OCI-M2 (cell line): ENCODE data around the gene SSBP3.

ENCODE experiments used
- DNase-seq: peaks from one replicate; lab custom pipeline; 2025; ENCODE audit not compliant: unreplicated experiment; lab: John Stamatoyannopoulos, UW

Gene SSBP3

DNA sequence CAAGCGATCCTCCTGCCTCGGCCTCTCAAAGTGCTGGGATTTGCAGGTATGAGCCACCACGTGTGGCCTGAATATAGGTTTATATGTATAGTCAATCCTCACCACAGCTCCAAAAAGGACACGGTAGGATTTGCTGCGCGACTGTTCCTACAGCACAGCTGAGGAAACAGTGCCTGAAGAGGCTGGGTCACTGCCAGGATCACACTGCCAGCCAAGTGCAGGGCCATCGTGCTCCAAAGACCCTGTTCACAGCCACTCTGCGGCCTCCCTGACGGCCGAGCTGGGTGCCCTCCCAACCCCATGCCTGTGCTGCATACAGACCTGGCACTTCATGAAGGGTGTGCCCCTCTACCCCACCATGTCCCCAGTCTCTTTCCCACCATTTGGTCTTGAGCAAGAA, 134.9 kb downstream of the SSBP3 start:
- DNase-seq = no peak

DNA sequence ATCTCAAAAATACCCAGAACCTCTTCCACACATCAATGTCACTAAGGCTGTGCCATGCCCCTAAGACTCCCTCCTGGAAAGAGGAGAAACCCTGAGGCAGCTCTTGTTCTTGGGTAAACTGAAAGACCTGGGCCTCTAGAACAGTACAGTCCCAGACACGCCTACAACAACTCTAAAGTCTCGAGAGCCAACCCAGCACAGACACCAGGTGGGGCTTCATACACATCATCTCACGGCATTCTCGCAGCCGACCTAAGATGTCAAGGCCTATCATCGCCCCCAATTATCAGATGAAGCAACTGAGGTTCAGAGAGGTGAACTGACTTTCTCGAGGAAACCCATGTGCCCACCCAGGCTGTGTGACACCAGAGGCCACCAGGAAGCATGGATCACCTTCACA, 135.7 kb downstream of the SSBP3 start:
- DNase-seq = no peak

DNA sequence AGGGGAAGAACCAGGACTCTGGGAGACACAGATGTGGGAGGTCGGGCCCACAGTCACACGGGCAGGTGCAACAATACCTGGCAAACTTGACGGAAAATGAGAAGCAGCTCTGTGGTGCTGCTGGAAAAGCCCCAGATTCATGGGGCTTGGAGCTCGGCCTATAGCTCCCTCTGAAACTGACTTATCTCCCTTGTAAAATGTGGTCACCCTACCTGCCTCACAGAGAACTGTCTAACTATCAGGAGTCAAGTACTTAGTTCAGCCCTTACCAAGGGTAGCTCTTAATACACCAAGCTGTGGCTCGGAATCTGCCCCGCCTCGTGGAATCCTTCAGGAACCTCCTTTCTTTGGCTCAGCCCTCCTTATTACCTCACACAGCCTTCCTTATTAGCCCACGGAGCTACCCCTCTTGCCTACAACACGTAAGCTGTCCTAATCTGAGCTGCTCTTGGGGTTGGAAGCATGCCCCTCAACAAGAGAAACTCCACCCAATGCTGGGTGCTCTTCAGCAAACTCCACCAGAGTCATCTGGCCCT, 137.4 kb downstream of the SSBP3 start:
- no peak for DNase-seq

DNA sequence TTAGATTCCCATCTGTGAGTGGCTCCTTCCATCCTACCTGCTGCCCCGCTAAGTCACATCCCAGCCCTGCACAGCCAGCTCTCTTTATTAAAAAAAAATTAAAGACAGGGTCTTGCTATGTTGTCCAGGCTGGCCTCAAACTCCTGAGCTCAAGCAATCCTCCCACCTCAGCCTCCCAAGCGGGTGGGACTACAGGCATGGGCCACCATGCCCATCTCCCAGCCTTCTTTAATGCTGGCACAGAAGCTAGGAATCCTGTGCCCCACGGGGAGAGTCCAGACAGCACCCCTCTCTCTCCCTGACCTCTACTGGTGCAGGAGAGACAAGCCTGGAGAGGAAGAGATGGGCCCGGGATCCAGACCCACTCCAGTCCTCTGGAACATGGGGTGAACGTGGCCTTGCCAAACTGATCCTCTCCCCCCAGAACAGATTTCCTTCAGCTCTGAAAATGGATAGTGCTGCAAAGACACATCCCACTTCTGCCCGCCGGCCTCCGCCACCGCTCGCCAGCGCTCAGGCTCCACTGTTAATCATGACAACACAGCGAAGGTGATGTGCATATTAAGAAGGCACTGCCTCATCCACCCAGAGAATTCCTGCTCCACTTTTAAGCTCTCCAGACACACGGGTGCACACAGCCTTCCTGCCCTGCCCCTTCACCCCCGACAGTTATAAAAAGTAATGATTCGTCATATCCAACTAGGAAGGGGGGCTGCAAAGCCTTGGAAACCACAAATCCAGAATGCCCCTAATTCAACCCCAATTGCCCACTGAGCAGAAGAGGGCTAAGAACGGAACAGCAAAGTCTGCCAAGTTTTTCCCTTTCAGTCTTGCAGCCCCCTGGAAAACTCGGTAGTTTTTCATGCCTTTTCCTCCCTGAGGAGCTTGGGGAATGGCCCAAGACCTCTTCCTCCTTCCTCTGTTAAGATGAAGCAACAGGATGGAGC, 138.1 kb downstream of the SSBP3 start:
- no peak for DNase-seq

DNA sequence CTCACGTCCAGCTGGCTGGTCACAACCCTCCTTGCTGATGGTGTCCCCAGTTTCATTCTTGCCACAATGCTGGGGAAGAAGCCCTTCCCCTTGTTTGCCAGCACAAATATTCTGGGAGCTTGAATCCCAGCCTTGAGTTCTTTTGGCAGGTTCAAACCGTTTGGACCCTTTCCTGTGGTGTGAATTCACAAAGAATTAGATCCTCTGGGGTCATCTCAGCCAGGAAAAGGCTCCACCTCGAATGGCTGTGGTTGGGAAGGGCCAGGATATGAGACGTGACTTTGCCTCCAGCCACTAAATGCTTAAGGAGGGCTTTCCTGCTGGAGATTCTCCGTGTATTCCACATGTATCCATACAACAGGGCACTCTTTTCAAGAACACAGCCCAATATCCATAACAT, 139.3 kb downstream of the SSBP3 start:
- no peak for DNase-seq

GRCh38 chr1:54266195-54266594, 140.0 kb downstream of the SSBP3 start:
- DNase-seq = no peak

DNA sequence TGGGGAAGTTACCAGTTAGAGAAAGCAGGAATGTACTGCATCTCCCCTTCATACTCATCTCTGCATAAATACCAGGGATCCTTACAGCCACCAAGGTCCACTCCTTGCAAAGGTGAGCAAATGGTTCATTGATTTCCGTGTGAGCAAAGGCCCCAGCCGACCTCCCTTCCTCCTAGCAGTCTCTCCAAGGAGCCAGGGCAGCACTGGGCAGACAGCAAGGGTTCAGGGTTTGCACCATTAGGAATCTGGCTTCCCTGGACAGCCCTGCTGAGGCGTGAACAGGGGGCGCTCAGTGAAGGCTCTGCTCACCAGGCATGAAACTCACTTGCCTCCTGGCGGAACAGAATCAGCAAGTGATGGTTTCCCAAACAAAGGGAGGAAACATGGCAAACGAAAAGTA, 140.5 kb downstream of the SSBP3 start:
- DNase-seq = no peak

DNA sequence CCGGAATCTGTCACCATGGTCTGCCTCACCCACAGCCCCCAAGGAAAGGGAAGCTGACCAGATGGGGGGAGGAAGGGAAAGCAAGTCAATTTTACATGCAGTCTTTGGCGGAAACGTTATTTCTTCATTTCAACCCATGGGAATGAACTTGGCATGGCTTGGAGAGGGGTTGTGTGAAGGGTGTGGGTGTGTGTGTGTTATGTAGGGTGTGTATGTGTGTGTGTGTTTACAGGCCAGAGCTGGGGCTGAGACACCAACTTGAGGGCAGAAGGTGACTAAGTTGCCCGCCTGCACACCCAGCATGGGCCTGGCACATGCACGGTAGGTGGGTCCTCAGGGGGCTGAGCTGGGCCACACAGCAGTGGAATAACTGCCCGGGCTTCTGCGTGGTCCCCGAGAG, 141.1 kb downstream of the SSBP3 start:
- no peak for DNase-seq

- DNase-seq = no peak
Observed at GRCh38 chr1:54263601-54264226, 142.5 kb downstream of the SSBP3 start.

DNA sequence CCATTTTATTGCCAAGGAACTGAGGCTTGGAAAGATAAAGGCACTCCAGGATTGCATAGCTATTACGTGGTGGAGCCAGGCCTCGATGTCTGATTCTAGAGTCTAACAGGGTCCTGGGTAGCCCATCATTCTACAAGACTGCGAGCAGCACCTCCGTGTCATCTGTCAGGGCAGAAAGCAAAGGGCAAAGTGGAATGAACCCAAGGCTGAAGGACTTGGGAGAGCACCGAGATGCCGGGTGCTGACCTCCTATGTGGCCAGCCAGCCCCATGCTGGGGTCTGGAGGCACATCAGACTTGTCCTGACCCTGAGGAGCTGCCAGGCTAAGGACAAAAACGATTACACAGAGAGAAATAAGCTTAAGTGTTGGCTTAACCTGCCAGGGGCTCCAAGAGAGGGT, 143.9 kb downstream of the SSBP3 start:
- no peak for DNase-seq

- no peak for DNase-seq
Observed at GRCh38 chr1:54260810-54261209, 145.4 kb downstream of the SSBP3 start.

DNA sequence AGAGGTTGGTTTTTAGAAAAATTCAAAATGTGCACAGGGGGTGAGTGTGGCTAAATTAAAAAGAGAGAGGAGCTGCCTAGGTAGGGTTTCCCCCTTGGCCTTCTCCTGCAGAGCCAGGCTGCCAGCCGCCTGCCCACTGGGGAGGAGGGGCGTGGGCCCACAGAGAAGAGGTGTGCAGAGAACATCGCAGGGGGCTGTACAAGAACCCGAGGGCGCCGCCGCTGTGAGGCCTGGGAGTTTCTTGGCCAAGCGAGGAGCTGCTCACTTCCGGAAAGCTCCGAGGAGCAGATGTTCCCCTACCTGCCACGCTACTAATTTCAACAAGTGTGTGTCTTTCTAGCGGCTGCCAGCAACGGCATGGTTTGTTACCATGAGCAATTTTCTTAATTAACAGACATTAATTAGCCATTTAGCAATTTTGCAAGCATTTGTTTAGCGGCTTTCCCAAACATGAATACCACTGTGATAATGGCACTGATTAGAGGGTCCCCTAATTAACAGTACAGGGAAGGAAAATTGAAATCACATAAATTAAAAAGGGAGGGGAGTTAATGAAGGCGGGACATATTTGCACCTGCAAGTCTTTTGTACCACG, 146.6 kb downstream of the SSBP3 start:
- DNase-seq = no peak

DNA sequence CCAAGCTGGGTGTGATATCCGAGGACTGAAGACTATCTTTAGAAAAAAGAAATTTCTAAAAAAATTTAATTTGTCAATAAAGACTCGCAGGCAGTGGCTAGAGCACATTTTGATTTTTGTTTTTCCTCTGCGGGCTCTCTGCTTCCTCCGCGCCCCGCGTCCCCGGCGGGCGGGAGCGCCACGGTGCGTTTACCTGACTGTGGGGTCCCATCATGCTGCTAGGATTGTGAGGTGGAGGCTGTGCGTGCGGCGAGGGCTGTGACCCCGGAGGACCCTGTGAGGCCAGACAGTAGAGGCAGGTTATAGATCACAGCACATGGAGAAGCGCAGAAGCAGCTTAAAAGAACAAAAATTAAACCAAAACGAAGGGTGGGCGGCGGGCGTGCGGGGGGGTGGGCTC, 148.3 kb downstream of the SSBP3 start:
- DNase-seq = no peak

DNA sequence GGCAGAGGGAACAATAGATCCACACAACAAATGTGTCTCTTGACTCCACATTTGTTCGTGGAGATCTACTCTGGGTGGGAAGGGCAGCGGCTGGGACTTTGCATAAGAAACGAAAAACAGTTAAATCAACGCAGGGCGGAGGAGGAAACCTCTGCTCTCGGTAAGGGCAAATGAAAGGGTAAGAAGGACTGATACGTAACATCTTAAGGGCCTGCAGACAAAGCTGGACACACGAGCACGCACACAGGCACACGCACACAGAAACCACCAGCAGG, 148.9 kb downstream of the SSBP3 start:
- DNase-seq = no peak

DNA sequence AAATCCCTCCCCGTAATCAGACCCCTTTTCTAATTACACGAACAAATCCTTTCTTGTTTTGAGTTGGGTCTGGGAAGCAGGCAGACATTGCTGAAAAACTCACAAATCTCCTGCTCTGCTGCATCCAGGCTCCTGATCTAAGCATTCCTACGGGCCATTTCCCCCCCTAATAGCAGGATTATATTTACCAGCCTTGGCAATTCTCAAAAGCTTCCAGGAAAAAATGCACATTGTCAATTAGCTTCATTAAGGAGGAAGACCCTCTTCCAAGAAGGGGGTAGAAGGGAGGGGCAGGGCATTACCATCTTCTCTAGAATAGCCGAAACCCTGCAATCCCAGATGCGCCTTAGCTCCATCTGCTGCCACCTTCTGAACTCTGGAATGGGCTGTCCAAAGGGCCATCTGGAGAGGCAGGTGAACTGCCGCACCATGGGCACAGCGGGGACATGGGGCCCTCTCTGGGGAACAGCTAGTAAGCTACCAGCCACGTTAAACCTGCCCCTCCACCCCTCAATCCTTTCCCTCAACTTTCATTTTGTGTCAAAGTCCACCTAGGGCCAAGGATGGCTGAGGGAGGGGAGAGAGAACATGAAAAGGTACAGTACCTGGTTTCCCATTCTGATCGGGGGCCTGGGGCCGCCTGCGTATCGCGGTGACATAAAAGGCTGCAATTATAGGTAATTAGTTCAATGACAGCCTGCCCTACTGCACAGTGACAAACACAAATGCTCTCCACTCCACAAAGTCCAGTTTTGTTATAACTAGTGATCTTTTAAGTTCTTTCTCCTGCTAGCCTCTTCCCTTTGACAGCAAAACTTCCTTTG, 149.5 kb downstream of the SSBP3 start:
- no peak for DNase-seq

- DNase-seq = no peak
Observed at GRCh38 chr1:54255026-54255702, 151.0 kb downstream of the SSBP3 start.

- no peak for DNase-seq
Observed at GRCh38 chr1:54254055-54254454, 152.1 kb downstream of the SSBP3 start.

- no peak for DNase-seq
Observed at GRCh38 chr1:54253480-54253879, 152.7 kb downstream of the SSBP3 start.

DNA sequence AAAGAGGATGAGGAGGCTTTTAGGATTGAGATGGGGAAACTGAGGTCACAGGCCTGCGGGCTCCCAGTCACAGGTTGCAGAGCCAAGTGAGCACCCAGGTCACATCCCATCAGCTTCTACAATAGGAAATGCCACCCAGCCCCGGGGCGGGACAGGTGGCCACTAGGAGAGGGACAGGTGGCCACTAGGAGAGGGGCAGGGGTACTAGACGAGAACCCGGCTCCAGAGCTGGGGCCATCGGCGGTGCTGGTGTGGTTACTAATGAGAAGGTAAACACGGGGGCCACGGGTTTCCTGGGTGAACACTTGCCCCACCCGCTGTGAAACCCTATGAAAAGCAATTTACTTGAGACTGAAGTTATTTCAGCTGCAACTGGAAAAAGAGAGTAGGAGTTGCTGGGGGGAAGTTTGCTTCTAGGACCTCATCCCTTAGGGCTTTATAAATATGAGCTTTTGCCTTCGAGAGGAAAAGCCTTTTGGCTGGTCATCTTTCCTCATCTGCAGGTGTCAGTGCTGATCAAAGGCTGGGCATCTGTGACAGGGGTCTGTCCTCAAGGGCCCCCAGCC, 153.7 kb downstream of the SSBP3 start:
- no peak for DNase-seq

DNA sequence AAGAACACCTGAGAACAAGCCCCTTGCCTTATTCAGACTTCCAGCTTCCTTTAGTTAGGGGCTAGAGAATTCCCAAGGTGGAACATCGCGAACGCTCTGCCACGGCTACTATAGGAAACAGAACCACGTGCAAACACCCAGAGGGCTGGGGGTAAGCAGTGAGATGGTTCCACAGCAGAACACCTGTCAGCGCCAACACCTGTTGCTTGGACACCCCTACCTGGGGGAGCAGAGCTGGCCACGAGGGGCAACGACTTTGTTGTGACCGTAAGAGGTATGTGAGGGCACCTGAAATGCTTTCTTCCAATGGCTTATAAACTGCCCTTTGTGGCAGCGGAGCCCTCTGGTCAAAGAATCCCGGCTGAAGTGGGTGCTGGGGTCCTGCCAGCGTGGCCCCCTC, 155.5 kb downstream of the SSBP3 start:
- no peak for DNase-seq
